ENCODE results near the gene RLBP1. TPM values are rescaled to one million over a fixed set of nuclear protein-coding genes. Genes with fewer than 3 reads are reported as not detected.

Gene RLBP1
- total RNA-seq, 1 experiment from 2014 or later: not detected

DNA sequence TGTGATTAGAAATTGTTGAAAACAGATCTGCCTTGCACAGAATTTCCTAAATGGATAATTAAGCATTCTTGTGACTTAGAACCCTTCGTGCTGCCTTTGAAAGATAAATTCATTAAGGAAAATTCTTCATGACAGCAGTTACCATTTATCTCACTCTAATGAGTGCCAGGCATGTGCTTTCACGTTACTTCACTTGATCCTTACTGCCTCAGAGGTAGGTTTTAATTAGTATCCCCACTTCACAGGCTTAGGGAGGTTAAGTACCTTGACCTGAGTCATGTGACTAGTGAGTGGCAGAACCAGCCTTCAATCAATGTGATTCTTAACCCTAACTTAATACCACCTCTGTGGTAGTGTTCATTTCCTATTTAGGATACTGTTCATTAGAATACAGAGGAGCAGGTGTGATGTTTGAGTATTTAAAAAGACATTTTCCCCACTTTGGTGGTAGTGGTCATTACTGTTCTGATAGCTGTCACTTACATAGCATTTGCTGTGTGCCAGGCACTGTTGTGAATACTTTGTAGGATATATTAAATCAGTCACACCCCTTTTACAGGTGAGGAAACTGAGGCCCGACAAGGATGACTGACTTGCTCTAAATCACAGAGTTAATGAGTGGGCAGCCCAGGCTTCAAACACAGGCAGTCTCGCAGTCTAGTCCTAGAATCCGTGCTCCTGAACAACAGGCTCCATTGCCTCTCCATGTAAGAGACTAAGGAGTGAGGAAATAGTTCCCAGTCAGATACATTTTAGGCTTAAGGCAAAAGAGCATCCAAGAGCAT is 57.9 kb downstream of the RLBP1 start (continued):
- TF ChIP-seq, protein P1, sequence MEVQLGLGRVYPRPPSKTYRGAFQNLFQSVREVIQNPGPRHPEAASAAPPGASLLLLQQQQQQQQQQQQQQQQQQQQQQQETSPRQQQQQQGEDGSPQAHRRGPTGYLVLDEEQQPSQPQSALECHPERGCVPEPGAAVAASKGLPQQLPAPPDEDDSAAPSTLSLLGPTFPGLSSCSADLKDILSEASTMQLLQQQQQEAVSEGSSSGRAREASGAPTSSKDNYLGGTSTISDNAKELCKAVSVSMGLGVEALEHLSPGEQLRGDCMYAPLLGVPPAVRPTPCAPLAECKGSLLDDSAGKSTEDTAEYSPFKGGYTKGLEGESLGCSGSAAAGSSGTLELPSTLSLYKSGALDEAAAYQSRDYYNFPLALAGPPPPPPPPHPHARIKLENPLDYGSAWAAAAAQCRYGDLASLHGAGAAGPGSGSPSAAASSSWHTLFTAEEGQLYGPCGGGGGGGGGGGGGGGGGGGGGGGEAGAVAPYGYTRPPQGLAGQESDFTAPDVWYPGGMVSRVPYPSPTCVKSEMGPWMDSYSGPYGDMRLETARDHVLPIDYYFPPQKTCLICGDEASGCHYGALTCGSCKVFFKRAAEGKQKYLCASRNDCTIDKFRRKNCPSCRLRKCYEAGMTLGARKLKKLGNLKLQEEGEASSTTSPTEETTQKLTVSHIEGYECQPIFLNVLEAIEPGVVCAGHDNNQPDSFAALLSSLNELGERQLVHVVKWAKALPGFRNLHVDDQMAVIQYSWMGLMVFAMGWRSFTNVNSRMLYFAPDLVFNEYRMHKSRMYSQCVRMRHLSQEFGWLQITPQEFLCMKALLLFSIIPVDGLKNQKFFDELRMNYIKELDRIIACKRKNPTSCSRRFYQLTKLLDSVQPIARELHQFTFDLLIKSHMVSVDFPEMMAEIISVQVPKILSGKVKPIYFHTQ (CRISPR knock-in tag; IDR thresholded peaks at IDR 0.05): no peak
- TF ChIP-seq OVOL2 (CRISPR knock-in tag; IDR thresholded peaks at IDR 0.05; ENCODE audit: borderline replicate concordance) (no peak), JAZF1 (CRISPR knock-in tag; IDR thresholded peaks at IDR 0.05) (no peak), ZNF396 (CRISPR knock-in tag; IDR thresholded peaks at IDR 0.05; ENCODE audit: borderline replicate concordance) (no peak)
- TF ChIP-seq, protein P2, sequence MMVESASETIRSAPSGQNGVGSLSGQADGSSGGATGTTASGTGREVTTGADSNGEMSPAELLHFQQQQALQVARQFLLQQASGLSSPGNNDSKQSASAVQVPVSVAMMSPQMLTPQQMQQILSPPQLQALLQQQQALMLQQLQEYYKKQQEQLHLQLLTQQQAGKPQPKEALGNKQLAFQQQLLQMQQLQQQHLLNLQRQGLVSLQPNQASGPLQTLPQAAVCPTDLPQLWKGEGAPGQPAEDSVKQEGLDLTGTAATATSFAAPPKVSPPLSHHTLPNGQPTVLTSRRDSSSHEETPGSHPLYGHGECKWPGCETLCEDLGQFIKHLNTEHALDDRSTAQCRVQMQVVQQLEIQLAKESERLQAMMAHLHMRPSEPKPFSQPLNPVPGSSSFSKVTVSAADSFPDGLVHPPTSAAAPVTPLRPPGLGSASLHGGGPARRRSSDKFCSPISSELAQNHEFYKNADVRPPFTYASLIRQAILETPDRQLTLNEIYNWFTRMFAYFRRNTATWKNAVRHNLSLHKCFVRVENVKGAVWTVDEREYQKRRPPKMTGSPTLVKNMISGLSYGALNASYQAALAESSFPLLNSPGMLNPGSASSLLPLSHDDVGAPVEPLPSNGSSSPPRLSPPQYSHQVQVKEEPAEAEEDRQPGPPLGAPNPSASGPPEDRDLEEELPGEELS (CRISPR knock-in tag; IDR thresholded peaks at IDR 0.05): no peak
- TF ChIP-seq, protein P3, sequence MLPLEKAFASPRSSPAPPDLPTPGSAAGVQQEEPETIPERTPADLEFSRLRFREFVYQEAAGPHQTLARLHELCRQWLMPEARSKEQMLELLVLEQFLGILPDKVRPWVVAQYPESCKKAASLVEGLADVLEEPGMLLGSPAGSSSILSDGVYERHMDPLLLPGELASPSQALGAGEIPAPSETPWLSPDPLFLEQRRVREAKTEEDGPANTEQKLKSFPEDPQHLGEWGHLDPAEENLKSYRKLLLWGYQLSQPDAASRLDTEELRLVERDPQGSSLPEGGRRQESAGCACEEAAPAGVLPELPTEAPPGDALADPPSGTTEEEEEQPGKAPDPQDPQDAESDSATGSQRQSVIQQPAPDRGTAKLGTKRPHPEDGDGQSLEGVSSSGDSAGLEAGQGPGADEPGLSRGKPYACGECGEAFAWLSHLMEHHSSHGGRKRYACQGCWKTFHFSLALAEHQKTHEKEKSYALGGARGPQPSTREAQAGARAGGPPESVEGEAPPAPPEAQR (CRISPR knock-in tag; IDR thresholded peaks at IDR 0.05): no peak

DNA sequence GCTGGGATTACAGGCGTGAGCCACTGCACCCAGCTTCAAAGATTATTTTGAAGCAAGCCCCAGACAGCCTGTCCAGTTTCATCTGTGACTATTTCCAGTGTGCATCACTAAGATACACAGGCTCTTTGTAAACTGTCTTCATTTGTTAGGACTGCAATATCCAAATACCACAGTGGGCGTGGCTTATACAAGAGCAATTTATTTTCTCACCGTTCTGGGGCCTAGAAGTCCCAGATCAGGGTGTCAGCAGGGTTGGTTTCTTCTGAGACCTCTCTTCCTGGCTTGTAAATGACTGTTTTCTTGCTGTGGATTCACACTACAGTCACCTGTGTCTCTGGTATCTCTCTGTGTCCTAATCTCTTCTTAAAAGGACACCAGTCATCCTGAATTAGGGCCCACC is 59.7 kb downstream of the RLBP1 start:
- no peak for ATAC-seq
- CTCF ChIA-PET: no interaction called here

More for the DNA sequence above, 59.7 kb downstream of the RLBP1 start:
- no peak for TF ChIP-seq ZNF219 (CRISPR knock-in tag; IDR thresholded peaks at IDR 0.05; ENCODE audit: borderline replicate concordance)
- TF ChIP-seq, protein P4, sequence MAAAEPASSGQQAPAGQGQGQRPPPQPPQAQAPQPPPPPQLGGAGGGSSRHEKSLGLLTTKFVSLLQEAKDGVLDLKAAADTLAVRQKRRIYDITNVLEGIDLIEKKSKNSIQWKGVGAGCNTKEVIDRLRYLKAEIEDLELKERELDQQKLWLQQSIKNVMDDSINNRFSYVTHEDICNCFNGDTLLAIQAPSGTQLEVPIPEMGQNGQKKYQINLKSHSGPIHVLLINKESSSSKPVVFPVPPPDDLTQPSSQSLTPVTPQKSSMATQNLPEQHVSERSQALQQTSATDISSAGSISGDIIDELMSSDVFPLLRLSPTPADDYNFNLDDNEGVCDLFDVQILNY (CRISPR knock-in tag; IDR thresholded peaks at IDR 0.05): no peak
- TF ChIP-seq CREB1 (CRISPR knock-in tag; IDR thresholded peaks at IDR 0.05): no peak
- TF ChIP-seq, protein P5, sequence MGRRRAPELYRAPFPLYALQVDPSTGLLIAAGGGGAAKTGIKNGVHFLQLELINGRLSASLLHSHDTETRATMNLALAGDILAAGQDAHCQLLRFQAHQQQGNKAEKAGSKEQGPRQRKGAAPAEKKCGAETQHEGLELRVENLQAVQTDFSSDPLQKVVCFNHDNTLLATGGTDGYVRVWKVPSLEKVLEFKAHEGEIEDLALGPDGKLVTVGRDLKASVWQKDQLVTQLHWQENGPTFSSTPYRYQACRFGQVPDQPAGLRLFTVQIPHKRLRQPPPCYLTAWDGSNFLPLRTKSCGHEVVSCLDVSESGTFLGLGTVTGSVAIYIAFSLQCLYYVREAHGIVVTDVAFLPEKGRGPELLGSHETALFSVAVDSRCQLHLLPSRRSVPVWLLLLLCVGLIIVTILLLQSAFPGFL (CRISPR knock-in tag; IDR thresholded peaks at IDR 0.05; ENCODE audit: borderline replicate concordance): no peak
- no peak for TF ChIP-seq ESRRA (CRISPR knock-in tag; IDR thresholded peaks at IDR 0.05; ENCODE audit: borderline replicate concordance)
- TF ChIP-seq, protein P6, sequence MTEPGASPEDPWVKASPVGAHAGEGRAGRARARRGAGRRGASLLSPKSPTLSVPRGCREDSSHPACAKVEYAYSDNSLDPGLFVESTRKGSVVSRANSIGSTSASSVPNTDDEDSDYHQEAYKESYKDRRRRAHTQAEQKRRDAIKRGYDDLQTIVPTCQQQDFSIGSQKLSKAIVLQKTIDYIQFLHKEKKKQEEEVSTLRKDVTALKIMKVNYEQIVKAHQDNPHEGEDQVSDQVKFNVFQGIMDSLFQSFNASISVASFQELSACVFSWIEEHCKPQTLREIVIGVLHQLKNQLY (CRISPR knock-in tag; IDR thresholded peaks at IDR 0.05): no peak
- TF ChIP-seq IRF2 (CRISPR knock-in tag; IDR thresholded peaks at IDR 0.05; ENCODE audit: borderline replicate concordance, low read depth): no peak
- TF ChIP-seq, protein P7, sequence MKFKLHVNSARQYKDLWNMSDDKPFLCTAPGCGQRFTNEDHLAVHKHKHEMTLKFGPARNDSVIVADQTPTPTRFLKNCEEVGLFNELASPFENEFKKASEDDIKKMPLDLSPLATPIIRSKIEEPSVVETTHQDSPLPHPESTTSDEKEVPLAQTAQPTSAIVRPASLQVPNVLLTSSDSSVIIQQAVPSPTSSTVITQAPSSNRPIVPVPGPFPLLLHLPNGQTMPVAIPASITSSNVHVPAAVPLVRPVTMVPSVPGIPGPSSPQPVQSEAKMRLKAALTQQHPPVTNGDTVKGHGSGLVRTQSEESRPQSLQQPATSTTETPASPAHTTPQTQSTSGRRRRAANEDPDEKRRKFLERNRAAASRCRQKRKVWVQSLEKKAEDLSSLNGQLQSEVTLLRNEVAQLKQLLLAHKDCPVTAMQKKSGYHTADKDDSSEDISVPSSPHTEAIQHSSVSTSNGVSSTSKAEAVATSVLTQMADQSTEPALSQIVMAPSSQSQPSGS (CRISPR knock-in tag; IDR thresholded peaks at IDR 0.05; ENCODE audit: borderline replicate concordance, low read depth): no peak
- TF ChIP-seq NR3C1 (CRISPR knock-in tag; conservative IDR thresholded peaks at IDR 0.05; ENCODE audit: low read depth): no peak
- no peak for TF ChIP-seq JUN (CRISPR knock-in tag; IDR thresholded peaks at IDR 0.05)
- TF ChIP-seq, protein P8, sequence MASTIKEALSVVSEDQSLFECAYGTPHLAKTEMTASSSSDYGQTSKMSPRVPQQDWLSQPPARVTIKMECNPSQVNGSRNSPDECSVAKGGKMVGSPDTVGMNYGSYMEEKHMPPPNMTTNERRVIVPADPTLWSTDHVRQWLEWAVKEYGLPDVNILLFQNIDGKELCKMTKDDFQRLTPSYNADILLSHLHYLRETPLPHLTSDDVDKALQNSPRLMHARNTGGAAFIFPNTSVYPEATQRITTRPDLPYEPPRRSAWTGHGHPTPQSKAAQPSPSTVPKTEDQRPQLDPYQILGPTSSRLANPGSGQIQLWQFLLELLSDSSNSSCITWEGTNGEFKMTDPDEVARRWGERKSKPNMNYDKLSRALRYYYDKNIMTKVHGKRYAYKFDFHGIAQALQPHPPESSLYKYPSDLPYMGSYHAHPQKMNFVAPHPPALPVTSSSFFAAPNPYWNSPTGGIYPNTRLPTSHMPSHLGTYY (CRISPR knock-in tag; IDR thresholded peaks at IDR 0.05): no peak
- no peak for TF ChIP-seq TEAD4 (CRISPR knock-in tag; IDR thresholded peaks at IDR 0.05)
- TF ChIP-seq TCF7 (CRISPR knock-in tag; IDR thresholded peaks at IDR 0.05; ENCODE audit: low read depth): no peak
- TF ChIP-seq ZNF671 (CRISPR knock-in tag; IDR thresholded peaks at IDR 0.05): no peak
- no peak for TF ChIP-seq ZNF232 (CRISPR knock-in tag; IDR thresholded peaks at IDR 0.05)
- TF ChIP-seq CREM (CRISPR knock-in tag; IDR thresholded peaks at IDR 0.05): no peak
- no peak for DNase-seq (ENCODE audit: low spot score)
- Mint-ChIP-seq H3K9me3 (no peaks in the 10 kb centered on the region), H3K36me3 (peaks cover 7% of the 10 kb centered on the region), H3K4me1 (peaks cover 18% of the 10 kb centered on the region), H3K4me3 (no peak overlapping the region), H3K27ac (no peak overlapping the region), H3K27me3 (ENCODE audit: low read depth) (no peaks in the 10 kb centered on the region)
- POLR2A ChIA-PET: no interaction called here
